A673 (cell line): ENCODE data around the gene COQ5. TPM values are rescaled to one million over a fixed set of nuclear protein-coding genes. Genes with fewer than 3 reads are reported as not detected.

Experiments used
- BruUV-seq: library from RNA; stranded (reverse); fragments of 400-500 nt; replicated peaks from 2 replicates; lab custom pipeline; 2021; lab: Mats Ljungman, UMichigan
- CTCF ChIA-PET: fragments of 300-600 bp; sonication (Branson Sonifier 250); formaldehyde crosslinking; loops from one replicate; lab custom pipeline; 2022; ENCODE audit warnings: antibody characterized with exemption; lab: Charles Lee
- POLR2A ChIA-PET: fragments of 300-600 bp; sonication (Branson Sonifier 250); formaldehyde crosslinking; loops from one replicate; lab custom pipeline; 2022; ENCODE audit warnings: antibody characterized with exemption; ENCODE audit not compliant: low non-redundant PET; lab: Charles Lee
- DNase-seq: peaks from one replicate; pipeline ENCODE4 v3.0.0-alpha.2; 2015; ENCODE audit warnings: low spot score
- H3K27ac ChIP-seq: fragments of 200-600 bp; sonication (generic); 2 replicates; pipeline ENCODE4 v1.5.1; 2016; ENCODE audit warnings: mixed run types, low read depth, mild to moderate bottlenecking, mixed read lengths, antibody characterized with exemption, low read length; ENCODE audit not compliant: poor library complexity, severe bottlenecking
- H3K27me3 ChIP-seq: fragments of 200-600 bp; sonication (generic); replicated peaks from 2 replicates; pipeline ENCODE4 v1.6.1; 2017; ENCODE audit warnings: mixed run types, low read depth, mild to moderate bottlenecking, mixed read lengths, antibody characterized with exemption, low read length; ENCODE audit not compliant: insufficient read depth, poor library complexity
- H3K36me3 ChIP-seq: fragments of 200-600 bp; sonication (generic); 2 replicates; pipeline ENCODE4 v1.6.1; 2016; ENCODE audit warnings: mixed run types, mild to moderate bottlenecking, mixed read lengths, antibody characterized with exemption, low read length; ENCODE audit not compliant: insufficient read depth, poor library complexity, severe bottlenecking
- H3K4me1 ChIP-seq: fragments of 200-600 bp; sonication (generic); 2 replicates; pipeline ENCODE4 v1.6.1; 2017; ENCODE audit warnings: mixed run types, mild to moderate bottlenecking, mixed read lengths, antibody characterized with exemption, low read length; ENCODE audit not compliant: insufficient read depth, poor library complexity, severe bottlenecking
- H3K4me3 ChIP-seq: fragments of 200-600 bp; sonication (generic); 2 replicates; pipeline ENCODE4 v1.5.1; 2016; ENCODE audit warnings: low read depth, mixed run types, mild to moderate bottlenecking, mixed read lengths, low read length; ENCODE audit not compliant: poor library complexity, severe bottlenecking
- H3K9me3 ChIP-seq: fragments of 200-600 bp; sonication (generic); 2 replicates; pipeline ENCODE4 v1.6.1; 2016; ENCODE audit warnings: mixed run types, low read depth, mild to moderate bottlenecking, mixed read lengths, antibody characterized with exemption, low read length; ENCODE audit not compliant: poor library complexity, severe bottlenecking
- CTCF ChIP-seq: fragments of 300-800, 200-600 bp; sonication (generic); conservative IDR thresholded peaks from 2 replicates; pipeline ENCODE4 v1.5.1; 2017; ENCODE audit warnings: low read depth, mild to moderate bottlenecking, antibody characterized with exemption, low read length, moderate library complexity, mixed read lengths
- EZH2 ChIP-seq: fragments of 200-600 bp; sonication (generic); IDR thresholded peaks from 2 replicates; pipeline ENCODE4 v1.6.1; 2017; ENCODE audit warnings: borderline replicate concordance, low read depth, mild to moderate bottlenecking, mixed read lengths, antibody characterized with exemption, low read length; ENCODE audit not compliant: poor library complexity, severe bottlenecking
- intact Hi-C: fragments of 100-400 bp; cut with micrococcal nuclease; formaldehyde crosslinking; loops from one replicate; pipeline ENCODE4 v1.10.0; 2022; ENCODE audit not compliant: unreplicated experiment
- total RNA-seq: library from RNA; stranded (reverse); gene quantifications from 2 replicates; pipeline ENCODE4 v1.2.3, GENCODE V29; 2021

COQ5 gene
- total RNA-seq, 1 experiment from 2014 or later, result 36.5 TPM

- Histone ChIP-seq H3K4me3 (peak overlapping the region; percentile 92), H3K9me3 (no peaks in the 10 kb centered on the region), H3K27ac (peak overlapping the region; percentile 94), H3K4me1 (peaks cover 15% of the 10 kb centered on the region), H3K27me3 (no peaks in the 10 kb centered on the region), H3K36me3 (peaks cover 23% of the 10 kb centered on the region)
- CTCF ChIA-PET, result no interaction called here
- no TSS peak for BruUV-seq
- TF ChIP-seq CTCF (no peak), EZH2 (no peak)
- POLR2A ChIA-PET, result no interaction called here
- DNase-seq, result peak; percentile 28
- intact Hi-C loops, result no loop called here
These were observed 58.7 kb downstream of the COQ5 start for GRCh38 chr12:120470150-120470784.

GRCh38 chr12:120469450-120470149 lies 59.4 kb downstream of the COQ5 start, which contains the start of gene SRSF9:
SRSF9 (minus strand) TSS chr12:120469748; CDS start chr12:120469609, 139 bp downstream.
- H3K27ac ChIP-seq, result peak within 1 kb of the TSS; percentile 94
- H3K9me3 ChIP-seq, result no peaks in the 10 kb centered on the region
- H3K27me3 ChIP-seq, result no peaks in the 10 kb centered on the region
- H3K36me3 ChIP-seq, result peaks cover 29% of the 10 kb centered on the region
- BruUV-seq, result no TSS peak
- peak; percentile 98 for DNase-seq
- no peak for TF ChIP-seq EZH2
- TF ChIP-seq CTCF, result peak; percentile 94
- ChIA-PET CTCF (no interaction called here), POLR2A (no interaction called here)
- intact Hi-C loops, result loop anchor here (2.0 kb wide), 1 partner anchor 27 kb away; the partner anchor contains the start of gene DYNLL1
- peaks cover 15% of the 10 kb centered on the region for H3K4me1 ChIP-seq
- H3K4me3 ChIP-seq, result peak within 1 kb of the TSS; percentile 92

GRCh38 chr12:120468821-120469449 lies 60.0 kb downstream of the COQ5 start:
- peak; percentile 25 for DNase-seq
- no peaks in the 10 kb centered on the region for H3K9me3 ChIP-seq
- H3K36me3 ChIP-seq, result peaks cover 36% of the 10 kb centered on the region
- H3K4me3 ChIP-seq, result peak overlapping the region; percentile 92
- ChIA-PET CTCF (no interaction called here), POLR2A (interaction anchor here (0.6 kb wide), 1 partner anchor 60 kb away, joined by 3 read pairs; the partner anchor contains the start of gene COQ5)
- H3K27me3 ChIP-seq, result no peaks in the 10 kb centered on the region
- no TSS peak for BruUV-seq
- TF ChIP-seq EZH2 (no peak), CTCF (peak; percentile 22; the same call in 1 of the 2 replicates)
- peaks cover 15% of the 10 kb centered on the region for H3K4me1 ChIP-seq
- peak overlapping the region; percentile 94 for H3K27ac ChIP-seq
- intact Hi-C loops, result loop anchor here (2.0 kb wide), 1 partner anchor 28 kb away; the partner anchor contains the start of gene DYNLL1
